ENCODE measurements around the gene HTRA3. TPM values are rescaled to one million over a fixed set of nuclear protein-coding genes. Genes with fewer than 3 reads are reported as not detected.

The HTRA3 gene
- total and polyA plus RNA-seq, 4 donors = 0.36 to 1.2 (median 1.1) TPM

DNA sequence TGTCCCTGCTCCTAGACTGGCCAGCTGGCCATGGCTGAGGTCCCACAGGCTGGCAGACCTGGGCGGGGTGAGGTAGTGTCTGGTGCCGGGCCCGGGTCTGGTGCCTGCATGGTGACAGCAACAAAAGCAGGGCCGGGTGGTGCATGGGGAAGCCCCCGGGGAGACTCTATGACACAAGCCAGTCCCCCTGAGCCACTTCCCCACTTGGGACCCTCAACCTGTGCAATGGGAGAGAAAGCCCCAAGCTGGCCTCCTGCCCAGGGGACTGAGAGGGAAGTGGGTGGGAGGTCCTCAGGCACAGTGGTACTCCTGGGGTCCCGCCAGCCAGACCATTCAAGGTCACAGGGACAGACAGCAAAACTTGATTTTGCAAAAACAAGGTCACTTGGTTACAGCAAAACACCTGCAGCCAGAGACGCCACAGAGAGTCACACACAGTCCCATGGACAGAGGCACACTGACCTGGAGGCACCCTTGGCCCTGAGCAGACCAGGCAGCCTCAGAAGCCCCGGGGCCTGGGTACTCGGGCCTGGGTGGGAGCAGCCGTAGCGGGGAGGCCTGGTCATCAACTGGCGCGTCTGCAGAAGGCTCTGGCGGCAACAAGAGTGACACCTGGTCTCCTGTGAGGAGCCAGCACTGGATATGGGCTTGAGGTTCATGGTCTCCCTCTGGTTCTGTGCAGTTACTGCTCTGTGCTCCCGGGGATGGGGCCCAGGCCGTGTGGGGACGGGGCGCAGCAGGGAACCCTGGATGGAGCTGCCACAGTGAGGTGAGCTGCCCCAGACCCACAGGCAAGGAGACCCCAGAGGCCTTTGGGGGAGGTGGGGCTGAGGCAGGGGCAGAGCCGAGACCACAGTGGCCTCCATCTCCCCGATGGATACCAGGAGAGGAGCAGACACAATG, 60.6 kb downstream of the HTRA3 start:
- TF ChIP-seq, protein P1, sequence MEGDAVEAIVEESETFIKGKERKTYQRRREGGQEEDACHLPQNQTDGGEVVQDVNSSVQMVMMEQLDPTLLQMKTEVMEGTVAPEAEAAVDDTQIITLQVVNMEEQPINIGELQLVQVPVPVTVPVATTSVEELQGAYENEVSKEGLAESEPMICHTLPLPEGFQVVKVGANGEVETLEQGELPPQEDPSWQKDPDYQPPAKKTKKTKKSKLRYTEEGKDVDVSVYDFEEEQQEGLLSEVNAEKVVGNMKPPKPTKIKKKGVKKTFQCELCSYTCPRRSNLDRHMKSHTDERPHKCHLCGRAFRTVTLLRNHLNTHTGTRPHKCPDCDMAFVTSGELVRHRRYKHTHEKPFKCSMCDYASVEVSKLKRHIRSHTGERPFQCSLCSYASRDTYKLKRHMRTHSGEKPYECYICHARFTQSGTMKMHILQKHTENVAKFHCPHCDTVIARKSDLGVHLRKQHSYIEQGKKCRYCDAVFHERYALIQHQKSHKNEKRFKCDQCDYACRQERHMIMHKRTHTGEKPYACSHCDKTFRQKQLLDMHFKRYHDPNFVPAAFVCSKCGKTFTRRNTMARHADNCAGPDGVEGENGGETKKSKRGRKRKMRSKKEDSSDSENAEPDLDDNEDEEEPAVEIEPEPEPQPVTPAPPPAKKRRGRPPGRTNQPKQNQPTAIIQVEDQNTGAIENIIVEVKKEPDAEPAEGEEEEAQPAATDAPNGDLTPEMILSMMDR (IDR thresholded peaks at IDR 0.05; ENCODE audit: low read depth, low read length, missing input control) = no peak
- no peak for TF ChIP-seq FOXA1 (IDR thresholded peaks at IDR 0.05)
- TF ChIP-seq, protein P2, sequence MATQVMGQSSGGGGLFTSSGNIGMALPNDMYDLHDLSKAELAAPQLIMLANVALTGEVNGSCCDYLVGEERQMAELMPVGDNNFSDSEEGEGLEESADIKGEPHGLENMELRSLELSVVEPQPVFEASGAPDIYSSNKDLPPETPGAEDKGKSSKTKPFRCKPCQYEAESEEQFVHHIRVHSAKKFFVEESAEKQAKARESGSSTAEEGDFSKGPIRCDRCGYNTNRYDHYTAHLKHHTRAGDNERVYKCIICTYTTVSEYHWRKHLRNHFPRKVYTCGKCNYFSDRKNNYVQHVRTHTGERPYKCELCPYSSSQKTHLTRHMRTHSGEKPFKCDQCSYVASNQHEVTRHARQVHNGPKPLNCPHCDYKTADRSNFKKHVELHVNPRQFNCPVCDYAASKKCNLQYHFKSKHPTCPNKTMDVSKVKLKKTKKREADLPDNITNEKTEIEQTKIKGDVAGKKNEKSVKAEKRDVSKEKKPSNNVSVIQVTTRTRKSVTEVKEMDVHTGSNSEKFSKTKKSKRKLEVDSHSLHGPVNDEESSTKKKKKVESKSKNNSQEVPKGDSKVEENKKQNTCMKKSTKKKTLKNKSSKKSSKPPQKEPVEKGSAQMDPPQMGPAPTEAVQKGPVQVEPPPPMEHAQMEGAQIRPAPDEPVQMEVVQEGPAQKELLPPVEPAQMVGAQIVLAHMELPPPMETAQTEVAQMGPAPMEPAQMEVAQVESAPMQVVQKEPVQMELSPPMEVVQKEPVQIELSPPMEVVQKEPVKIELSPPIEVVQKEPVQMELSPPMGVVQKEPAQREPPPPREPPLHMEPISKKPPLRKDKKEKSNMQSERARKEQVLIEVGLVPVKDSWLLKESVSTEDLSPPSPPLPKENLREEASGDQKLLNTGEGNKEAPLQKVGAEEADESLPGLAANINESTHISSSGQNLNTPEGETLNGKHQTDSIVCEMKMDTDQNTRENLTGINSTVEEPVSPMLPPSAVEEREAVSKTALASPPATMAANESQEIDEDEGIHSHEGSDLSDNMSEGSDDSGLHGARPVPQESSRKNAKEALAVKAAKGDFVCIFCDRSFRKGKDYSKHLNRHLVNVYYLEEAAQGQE (IDR thresholded peaks at IDR 0.05) = no peak
- no peak for TF ChIP-seq RAD21 (IDR thresholded peaks at IDR 0.05)
- no peak for TF ChIP-seq HNF4G (IDR thresholded peaks at IDR 0.05)
- TF ChIP-seq HNF4A (conservative IDR thresholded peaks at IDR 0.05) = no peak
- TF ChIP-seq EGR1 (IDR thresholded peaks at IDR 0.05; ENCODE audit: low read depth in 2 of 2) = no peak
- no peak for TF ChIP-seq SP1 (IDR thresholded peaks at IDR 0.05)
- no peak for TF ChIP-seq FOXA2 (IDR thresholded peaks at IDR 0.05)
- no peak for TF ChIP-seq GABPA (IDR thresholded peaks at IDR 0.05 in 1 of 2, conservative IDR thresholded peaks at IDR 0.05 in 1 of 2)
- TF ChIP-seq JUND (IDR thresholded peaks at IDR 0.05) = no peak
- Histone ChIP-seq H3K4me3 (ENCODE audit: low read depth in 1 of 3, low read length in 3 of 3) (no peak overlapping the region), H3K36me3 (ENCODE audit: control insufficient read depth in 4 of 4, insufficient read depth in 3 of 4, low read depth in 1 of 4, low read length in 3 of 4) (no peaks in the 10 kb centered on the region), H3K9me3 (ENCODE audit: control insufficient read depth in 4 of 4, low read length in 3 of 4) (no peaks in the 10 kb centered on the region), H3K4me1 (ENCODE audit: control insufficient read depth in 4 of 4, insufficient read depth in 4 of 4, low read length in 3 of 4) (no peaks in the 10 kb centered on the region), H3K27me3 (ENCODE audit: control insufficient read depth in 4 of 4, insufficient read depth in 4 of 4, low read length in 3 of 4) (no peaks in the 10 kb centered on the region), H3K27ac (ENCODE audit: low read depth in 1 of 2, low read length in 2 of 2) (no peak overlapping the region), H3K9ac (ENCODE audit: low read depth in 1 of 2, low read length in 2 of 2) (no peak overlapping the region)
- DNase-seq (ENCODE audit: low spot score) = no peak
- WGBS = 91% methylated on average over 20 of the region's 20 CpGs

DNA sequence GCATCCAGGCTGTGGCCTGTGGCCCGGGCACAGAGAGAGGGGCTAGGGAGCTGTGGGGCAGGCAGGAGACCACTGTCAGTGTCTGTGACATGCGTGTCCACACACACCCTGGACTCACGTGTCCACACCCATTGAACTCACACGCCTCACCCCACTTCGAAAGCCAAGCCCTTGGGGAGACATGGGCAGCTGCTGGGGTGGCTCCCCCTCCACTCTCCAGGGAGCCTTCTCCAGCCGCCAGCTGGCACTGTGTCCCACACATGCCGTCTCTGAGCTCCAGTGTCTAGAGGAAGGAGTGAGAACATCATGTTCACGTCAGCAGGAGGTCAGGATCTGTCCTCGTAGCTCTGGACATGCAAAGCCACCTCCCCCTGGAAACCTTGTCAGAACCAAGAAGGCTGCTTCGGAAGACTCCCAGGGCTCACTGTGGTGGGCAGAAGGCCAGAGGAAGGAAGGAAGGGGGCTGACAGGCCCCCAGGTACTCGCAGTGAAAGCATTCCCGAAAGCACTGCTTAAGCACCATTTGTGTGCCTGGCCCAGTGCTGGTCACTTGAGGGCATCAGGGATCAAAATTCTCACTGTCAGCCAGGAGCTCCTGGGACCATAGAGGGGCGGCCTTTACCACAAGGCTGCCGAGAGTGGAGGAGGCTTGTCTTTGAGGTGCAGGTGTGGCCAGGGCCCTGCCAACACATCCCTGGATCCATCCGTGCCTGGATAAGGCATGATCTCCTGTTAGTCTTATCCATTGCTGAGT, 61.4 kb downstream of the HTRA3 start:
- Histone ChIP-seq H3K9me3 (ENCODE audit: control insufficient read depth in 4 of 4, low read length in 3 of 4) (no peaks in the 10 kb centered on the region), H3K4me3 (ENCODE audit: low read depth in 1 of 3, low read length in 3 of 3) (no peak overlapping the region), H3K36me3 (ENCODE audit: control insufficient read depth in 4 of 4, insufficient read depth in 3 of 4, low read depth in 1 of 4, low read length in 3 of 4) (no peaks in the 10 kb centered on the region), H3K27ac (ENCODE audit: low read depth in 1 of 2, low read length in 2 of 2) (no peak overlapping the region), H3K4me1 (ENCODE audit: control insufficient read depth in 4 of 4, insufficient read depth in 4 of 4, low read length in 3 of 4) (no peaks in the 10 kb centered on the region), H3K27me3 (ENCODE audit: control insufficient read depth in 4 of 4, insufficient read depth in 4 of 4, low read length in 3 of 4) (no peaks in the 10 kb centered on the region), H3K9ac (ENCODE audit: low read depth in 1 of 2, low read length in 2 of 2) (no peak overlapping the region)
- 75% methylated on average over 15 of the region's 15 CpGs for WGBS
- no peak for DNase-seq (ENCODE audit: low spot score)
- TF ChIP-seq, protein P1 (IDR thresholded peaks at IDR 0.05; ENCODE audit: low read depth, low read length, missing input control) = no peak
- TF ChIP-seq MAX (IDR thresholded peaks at IDR 0.05) (no peak), SP1 (IDR thresholded peaks at IDR 0.05) (peak; percentile 25), RXRA (IDR thresholded peaks at IDR 0.05) (no peak), RAD21 (IDR thresholded peaks at IDR 0.05) (no peak), HNF4G (IDR thresholded peaks at IDR 0.05) (no peak), JUND (IDR thresholded peaks at IDR 0.05) (no peak), FOXA2 (IDR thresholded peaks at IDR 0.05) (no peak), NR2F2 (IDR thresholded peaks at IDR 0.05) (peak; percentile 51), TAF1 (conservative IDR thresholded peaks at IDR 0.05) (no peak)

Data from liver (tissue), 9 donors.